ENCODE measurements around the gene ZNF622.

DNA sequence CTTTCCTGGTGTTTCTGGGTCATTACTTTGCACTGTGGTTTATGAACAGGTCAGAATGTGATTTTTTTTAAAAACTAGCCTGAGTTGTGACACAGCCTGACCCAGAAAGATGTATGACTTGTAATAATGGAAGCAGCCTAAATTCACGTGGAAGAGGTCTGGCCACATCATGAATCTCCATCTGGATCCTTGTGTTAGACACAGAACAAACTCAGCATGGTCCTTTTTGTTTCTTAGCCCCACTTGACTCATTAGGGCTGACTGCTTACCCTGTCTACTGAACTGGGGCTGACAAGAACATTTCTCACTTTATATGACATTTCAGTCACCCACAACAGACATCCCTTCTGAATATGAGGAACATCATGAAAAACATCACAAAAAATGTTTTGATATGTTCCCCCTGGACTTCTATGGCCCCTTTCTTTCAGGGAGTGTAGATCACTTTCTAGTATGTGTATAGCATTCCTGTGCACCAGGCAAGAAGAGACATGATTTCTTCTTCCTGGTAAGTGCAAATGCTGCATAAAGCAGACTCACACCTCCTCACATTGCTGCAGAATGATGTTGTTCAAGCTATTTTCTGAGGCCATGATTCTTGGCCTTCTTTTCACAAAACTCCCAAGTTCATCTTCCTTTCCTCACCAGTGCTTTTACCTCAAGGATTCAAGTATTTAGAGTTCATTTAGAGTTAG, 52.3 kb downstream of the ZNF622 start:
- TF ChIP-seq, protein P1, sequence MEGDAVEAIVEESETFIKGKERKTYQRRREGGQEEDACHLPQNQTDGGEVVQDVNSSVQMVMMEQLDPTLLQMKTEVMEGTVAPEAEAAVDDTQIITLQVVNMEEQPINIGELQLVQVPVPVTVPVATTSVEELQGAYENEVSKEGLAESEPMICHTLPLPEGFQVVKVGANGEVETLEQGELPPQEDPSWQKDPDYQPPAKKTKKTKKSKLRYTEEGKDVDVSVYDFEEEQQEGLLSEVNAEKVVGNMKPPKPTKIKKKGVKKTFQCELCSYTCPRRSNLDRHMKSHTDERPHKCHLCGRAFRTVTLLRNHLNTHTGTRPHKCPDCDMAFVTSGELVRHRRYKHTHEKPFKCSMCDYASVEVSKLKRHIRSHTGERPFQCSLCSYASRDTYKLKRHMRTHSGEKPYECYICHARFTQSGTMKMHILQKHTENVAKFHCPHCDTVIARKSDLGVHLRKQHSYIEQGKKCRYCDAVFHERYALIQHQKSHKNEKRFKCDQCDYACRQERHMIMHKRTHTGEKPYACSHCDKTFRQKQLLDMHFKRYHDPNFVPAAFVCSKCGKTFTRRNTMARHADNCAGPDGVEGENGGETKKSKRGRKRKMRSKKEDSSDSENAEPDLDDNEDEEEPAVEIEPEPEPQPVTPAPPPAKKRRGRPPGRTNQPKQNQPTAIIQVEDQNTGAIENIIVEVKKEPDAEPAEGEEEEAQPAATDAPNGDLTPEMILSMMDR (conservative IDR thresholded peaks at IDR 0.05), result no peak
- no peak for TF ChIP-seq EZH2 (IDR thresholded peaks at IDR 0.05; ENCODE audit: low read depth)

Measured in PC-9 (cell line).